AG04449 (cell line): ENCODE results near the gene ARV1.
"Not testable (repeated sequence)": the region's sequence is repeated elsewhere in the genome, so short reads cannot be mapped to it uniquely, and the experiment has no call there.

ENCODE experiments used
- CTCF ChIA-PET: fragments of 350-600 bp; formaldehyde crosslinking; extraction: SDS; loops from one replicate; lab custom pipeline; 2021; ENCODE audit warnings: antibody characterized with exemption; lab: Yijun Ruan, JAX
- POLR2A ChIA-PET: fragments of 400-600, 350-600 bp; formaldehyde crosslinking; extraction: SDS; loops from one replicate; lab custom pipeline; 2020; ENCODE audit warnings: antibody characterized with exemption, inconsistent platforms; lab: Yijun Ruan, JAX
- DNase-seq: peaks from one replicate; pipeline ENCODE4 v3.0.0-alpha.2; 2010; ENCODE audit warnings: low read depth, low spot score
- H3K4me3 ChIP-seq: 2 replicates; pipeline ENCODE4 v1.5.1; 2011; ENCODE audit warnings: low read depth, mild to moderate bottlenecking, control low read depth, low read length
- TF ChIP-seq, protein P1 (sequence below): IDR thresholded peaks from one replicate; pipeline ENCODE4 v1.5.1; 2011; ENCODE audit warnings: mild to moderate bottlenecking, moderate library complexity, low read length, control low read depth, inconsistent platforms; ENCODE audit not compliant: insufficient read depth; ENCODE audit errors: missing control alignments

ARV1 gene

DNA sequence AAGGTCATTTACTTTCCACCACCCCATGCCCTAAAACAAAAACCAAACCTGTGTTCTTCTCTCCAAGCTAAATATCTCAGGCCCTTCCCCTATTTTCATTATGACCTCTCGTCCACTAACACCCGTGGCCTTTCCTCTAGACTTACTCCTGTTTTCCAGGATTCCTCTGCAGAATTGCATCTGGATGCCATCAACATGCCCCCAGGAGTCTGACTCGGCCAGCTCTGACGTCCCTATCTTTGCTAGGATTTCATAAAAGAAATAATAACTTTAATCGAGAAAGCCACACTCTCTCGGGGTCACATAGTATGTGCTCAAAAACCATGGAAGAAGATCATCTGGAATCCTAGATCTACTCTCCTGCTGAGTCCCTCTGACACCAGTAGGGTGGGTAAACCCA is 47.7 kb downstream of the ARV1 start:
- ChIA-PET CTCF (interaction anchor here (1.3 kb wide), 1 partner anchor 185 kb away, joined by 3 read pairs; no protein-coding TSS in a partner anchor), POLR2A (no interaction called here)

DNA sequence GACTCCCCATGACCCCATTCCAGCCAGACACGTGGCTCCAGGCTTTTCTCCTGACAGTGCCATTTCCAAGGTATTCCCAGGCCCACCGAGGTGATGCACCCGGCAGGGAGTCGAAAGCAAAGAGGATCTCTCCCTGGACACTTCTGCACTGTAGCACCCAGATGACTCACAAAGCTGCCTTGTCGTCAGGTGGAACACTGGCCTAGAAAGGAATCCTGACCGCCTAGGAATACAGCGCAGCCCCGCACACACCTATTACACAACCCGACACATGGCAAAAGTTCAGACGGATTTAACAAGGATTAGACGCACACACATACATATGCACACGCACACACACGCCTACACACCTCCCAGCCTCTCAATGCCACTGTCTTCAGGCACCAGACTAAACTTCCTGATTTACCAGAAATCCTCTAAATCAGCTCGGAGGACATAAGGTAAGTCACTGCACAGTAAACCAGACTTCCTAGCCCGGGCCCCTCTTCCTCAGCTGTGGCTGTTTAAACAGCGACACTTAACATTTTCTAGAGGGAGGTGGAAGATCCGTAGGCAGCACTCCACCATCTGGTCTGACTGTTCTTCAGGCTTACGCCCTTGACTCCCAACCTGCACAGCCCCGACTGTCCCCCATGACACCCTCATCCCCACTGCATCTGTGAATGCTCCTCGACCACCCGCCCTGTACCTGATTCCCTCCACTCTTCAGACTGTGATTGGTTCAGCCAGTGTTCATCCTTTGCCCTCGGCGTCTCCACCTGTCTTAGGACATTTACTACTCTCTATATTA is 48.4 kb downstream of the ARV1 start:
- DNase-seq = no peak
- ChIA-PET POLR2A (no interaction called here), CTCF (interaction anchor here (1.3 kb wide), 1 partner anchor 184 kb away, joined by 3 read pairs; no protein-coding TSS in a partner anchor)
- no peak overlapping the region for H3K4me3 ChIP-seq
- TF ChIP-seq, protein P1, sequence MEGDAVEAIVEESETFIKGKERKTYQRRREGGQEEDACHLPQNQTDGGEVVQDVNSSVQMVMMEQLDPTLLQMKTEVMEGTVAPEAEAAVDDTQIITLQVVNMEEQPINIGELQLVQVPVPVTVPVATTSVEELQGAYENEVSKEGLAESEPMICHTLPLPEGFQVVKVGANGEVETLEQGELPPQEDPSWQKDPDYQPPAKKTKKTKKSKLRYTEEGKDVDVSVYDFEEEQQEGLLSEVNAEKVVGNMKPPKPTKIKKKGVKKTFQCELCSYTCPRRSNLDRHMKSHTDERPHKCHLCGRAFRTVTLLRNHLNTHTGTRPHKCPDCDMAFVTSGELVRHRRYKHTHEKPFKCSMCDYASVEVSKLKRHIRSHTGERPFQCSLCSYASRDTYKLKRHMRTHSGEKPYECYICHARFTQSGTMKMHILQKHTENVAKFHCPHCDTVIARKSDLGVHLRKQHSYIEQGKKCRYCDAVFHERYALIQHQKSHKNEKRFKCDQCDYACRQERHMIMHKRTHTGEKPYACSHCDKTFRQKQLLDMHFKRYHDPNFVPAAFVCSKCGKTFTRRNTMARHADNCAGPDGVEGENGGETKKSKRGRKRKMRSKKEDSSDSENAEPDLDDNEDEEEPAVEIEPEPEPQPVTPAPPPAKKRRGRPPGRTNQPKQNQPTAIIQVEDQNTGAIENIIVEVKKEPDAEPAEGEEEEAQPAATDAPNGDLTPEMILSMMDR = no peak

More for the DNA sequence above, 47.7 kb downstream of the ARV1 start:
- no peak for DNase-seq
- H3K4me3 ChIP-seq = no peak overlapping the region
- TF ChIP-seq, protein P1 = no peak

DNA sequence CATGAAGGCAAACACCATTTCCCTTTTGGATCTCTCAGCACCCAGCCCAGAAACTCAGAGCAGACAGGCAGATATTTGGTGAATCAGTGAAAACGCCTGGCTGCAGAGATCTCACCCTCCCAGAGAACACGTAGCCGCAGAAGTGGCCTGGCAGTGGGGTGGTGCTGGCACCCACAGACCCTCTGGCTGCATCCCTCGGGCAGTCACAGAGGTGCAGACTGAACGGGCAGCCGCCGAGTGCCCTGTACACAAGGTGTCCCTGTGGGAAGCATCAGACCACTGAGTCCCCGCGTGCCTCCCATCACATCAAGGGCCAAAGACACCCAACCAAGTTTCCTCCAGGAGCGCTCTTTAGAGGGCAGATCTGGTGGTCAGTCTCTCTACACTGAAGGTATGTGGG is 49.1 kb downstream of the ARV1 start:
- TF ChIP-seq, protein P1 = no peak
- POLR2A ChIA-PET = no interaction called here
- DNase-seq = no peak
- no peak overlapping the region for H3K4me3 ChIP-seq
- CTCF ChIA-PET = interaction anchor here (1.1 to 1.3 kb wide), 2 partner anchors 11 to 183 kb away, joined by 3 to 5 read pairs; no protein-coding TSS in a partner anchor

DNA sequence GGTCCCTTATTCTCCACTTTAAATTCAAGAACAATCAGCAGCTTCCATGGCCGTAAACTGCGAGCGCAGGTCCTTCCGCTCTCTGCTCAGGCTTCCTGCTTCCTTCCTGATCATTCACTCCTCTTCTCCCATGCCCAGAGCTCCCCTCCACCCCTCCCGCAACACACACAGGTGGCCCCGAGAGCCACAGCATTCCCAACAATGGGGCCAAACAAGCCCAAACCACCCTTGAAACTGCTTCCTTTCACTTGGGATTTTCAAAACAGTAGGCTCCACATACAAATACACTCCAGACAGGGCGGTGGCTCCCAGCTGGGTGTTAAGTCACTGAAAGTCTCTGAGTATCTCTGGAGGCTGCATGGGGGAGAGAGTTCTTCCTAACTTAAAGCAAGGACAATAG is 49.8 kb downstream of the ARV1 start:
- no peak for DNase-seq
- TF ChIP-seq, protein P1 = no peak
- POLR2A ChIA-PET = no interaction called here

DNA sequence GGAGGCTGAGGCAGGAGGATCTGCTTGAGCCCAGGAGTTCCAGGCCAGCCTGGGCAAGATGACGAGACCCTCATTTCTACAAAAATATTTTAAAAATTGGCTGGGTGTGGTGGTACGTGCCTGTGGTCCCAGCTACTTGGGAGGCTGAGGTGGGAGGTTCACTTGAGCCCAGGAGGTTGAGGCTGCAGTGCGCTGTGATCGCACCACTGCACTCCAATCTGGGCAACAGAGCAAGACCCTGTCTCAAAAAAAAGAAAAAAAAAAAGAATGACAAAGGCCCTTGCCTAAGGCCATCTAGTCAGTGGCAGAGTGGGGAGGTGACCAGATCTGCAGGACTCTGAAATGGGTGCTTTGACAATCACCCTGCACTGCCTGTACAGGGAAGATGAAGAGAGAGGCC is 50.4 kb downstream of the ARV1 start:
- H3K4me3 ChIP-seq, DNase-seq, POLR2A ChIA-PET: not testable (repeated sequence)
- CTCF ChIA-PET = interaction anchor here (1.1 kb wide), 1 partner anchor 10 kb away, joined by 5 read pairs; no protein-coding TSS in a partner anchor

More for the DNA sequence above, 49.8 kb downstream of the ARV1 start:
- CTCF ChIA-PET = interaction anchor here (1.1 kb wide), 1 partner anchor 10 kb away, joined by 5 read pairs; no protein-coding TSS in a partner anchor
- no peak overlapping the region for H3K4me3 ChIP-seq

DNA sequence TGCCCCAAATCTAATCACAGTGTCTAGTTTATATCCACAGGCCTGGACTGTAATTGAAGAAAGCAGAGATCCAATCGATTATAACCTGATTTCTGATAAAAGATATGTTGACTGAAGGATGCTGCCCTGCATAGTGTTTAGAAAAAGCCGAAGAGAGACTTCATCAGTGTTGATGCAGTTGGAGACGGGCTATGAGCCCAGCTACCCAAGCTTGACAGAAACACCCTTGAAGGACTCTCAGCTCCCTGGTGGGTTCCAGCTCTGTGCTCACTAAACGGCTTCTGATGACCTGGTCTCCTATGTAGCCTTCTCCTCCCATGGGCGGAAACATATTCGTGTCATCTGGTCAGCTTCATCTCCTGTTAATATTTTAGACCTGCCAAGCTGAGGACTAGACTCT is 50.9 kb downstream of the ARV1 start:
- TF ChIP-seq, protein P1 = no peak
- no peak for DNase-seq
- ChIA-PET POLR2A (no interaction called here), CTCF (interaction anchor here (0.9 to 1.2 kb wide), 2 partner anchors 9 to 181 kb away, joined by 3 to 7 read pairs; no protein-coding TSS in a partner anchor)
- no peak overlapping the region for H3K4me3 ChIP-seq
